HEK293T (cell line): ENCODE measurements around the gene FOSB.

Source experiments
- CTCF ChIA-PET: fragments of 350-600 bp; formaldehyde crosslinking; extraction: SDS; loops from one replicate; lab custom pipeline; 2021; ENCODE audit warnings: antibody characterized with exemption, inconsistent platforms; lab: Yijun Ruan, JAX
- POLR2A ChIA-PET: fragments of 350-600 bp; formaldehyde crosslinking; extraction: SDS; loops from one replicate; lab custom pipeline; 2020; ENCODE audit warnings: antibody characterized with exemption, inconsistent platforms; lab: Yijun Ruan, JAX
- DNase-seq: peaks from one replicate; pipeline ENCODE4 v3.0.0; 2012; ENCODE audit warnings: mixed read lengths; ENCODE audit errors: extremely low spot score
- ARNT ChIP-seq: fragments of 450-650 bp; IDR thresholded peaks from 2 replicates; pipeline ENCODE4 v1.6.1; 2017; ENCODE audit warnings: mild to moderate bottlenecking
- BHLHE40 ChIP-seq: fragments of 450-650 bp; IDR thresholded peaks from 2 replicates; pipeline ENCODE4 v1.6.1; 2016; ENCODE audit warnings: mild to moderate bottlenecking, moderate library complexity, borderline replicate concordance
- CTBP1 ChIP-seq: fragments of 450-650 bp; IDR thresholded peaks from 2 replicates; pipeline ENCODE4 v1.6.1; 2016; ENCODE audit warnings: borderline replicate concordance
- ELF4 ChIP-seq: fragments of 450-650 bp; IDR thresholded peaks from 2 replicates; pipeline ENCODE4 v1.6.1; 2017; ENCODE audit warnings: antibody characterized with exemption
- FOXA1 ChIP-seq: fragments of 450-650 bp; IDR thresholded peaks from 2 replicates; pipeline ENCODE4 v1.6.1; 2016; ENCODE audit warnings: mild to moderate bottlenecking
- FOXK2 ChIP-seq: fragments of 450-650 bp; IDR thresholded peaks from 2 replicates; pipeline ENCODE4 v1.6.1; 2016; ENCODE audit warnings: mild to moderate bottlenecking
- FOXM1 ChIP-seq: fragments of 450-650 bp; IDR thresholded peaks from 2 replicates; pipeline ENCODE4 v1.6.1; 2017; ENCODE audit warnings: mild to moderate bottlenecking, borderline replicate concordance
- HDGF ChIP-seq: fragments of 450-650 bp; IDR thresholded peaks from 2 replicates; pipeline ENCODE4 v1.6.1; 2017; ENCODE audit warnings: antibody characterized with exemption, borderline replicate concordance
- L3MBTL2 ChIP-seq: fragments of 450-650 bp; conservative IDR thresholded peaks from 2 replicates; pipeline ENCODE4 v1.6.1; 2016; ENCODE audit warnings: mild to moderate bottlenecking
- LEF1 ChIP-seq: fragments of 450-650 bp; IDR thresholded peaks from 2 replicates; pipeline ENCODE4 v1.6.1; 2017; ENCODE audit warnings: mild to moderate bottlenecking, borderline replicate concordance
- NFRKB ChIP-seq: fragments of 450-650 bp; IDR thresholded peaks from 2 replicates; pipeline ENCODE4 v1.6.1; 2016; ENCODE audit warnings: mild to moderate bottlenecking, moderate library complexity
- SP1 ChIP-seq: fragments of 450-650 bp; IDR thresholded peaks from 2 replicates; pipeline ENCODE4 v1.6.1; 2017
- SUZ12 ChIP-seq: fragments of 450-650 bp; IDR thresholded peaks from 2 replicates; pipeline ENCODE4 v1.6.1; 2016; ENCODE audit warnings: mild to moderate bottlenecking
- TARDBP ChIP-seq: fragments of 450-650 bp; IDR thresholded peaks from 2 replicates; pipeline ENCODE4 v1.6.1; 2016
- ZNF384 ChIP-seq: fragments of 450-650 bp; IDR thresholded peaks from 2 replicates; pipeline ENCODE4 v1.6.1; 2016
- TF ChIP-seq, protein P1 (sequence below): fragments of 450-650 bp; IDR thresholded peaks from 2 replicates; pipeline ENCODE4 v1.6.1; 2016

Gene FOSB

GRCh38 chr19:45470762-45471081 is 2.9 kb downstream of the FOSB start:
- POLR2A ChIA-PET, result no interaction called here
- no peak for DNase-seq
- no peak for TF ChIP-seq ARNT
- CTCF ChIA-PET, result interaction anchor here (1.2 kb wide), 1 partner anchor 15 kb away, joined by 3 read pairs; no protein-coding TSS in a partner anchor

GRCh38 chr19:45471111-45471930 is 3.5 kb downstream of the FOSB start:
- no peak for DNase-seq
- POLR2A ChIA-PET, result no interaction called here
- TF ChIP-seq SP1 (no peak), BHLHE40 (no peak), LEF1 (no peak), HDGF (no peak), SUZ12 (no peak), FOXM1 (no peak), ZNF384 (no peak)
- CTCF ChIA-PET, result interaction anchor here (1.2 kb wide), 1 partner anchor 14 kb away, joined by 3 read pairs; no protein-coding TSS in a partner anchor

GRCh38 chr19:45471931-45472562 is 4.3 kb downstream of the FOSB start:
- ChIA-PET POLR2A (interaction anchor here (1.1 kb wide), 1 partner anchor 14 kb away, joined by 3 read pairs; no protein-coding TSS in a partner anchor), CTCF (interaction anchor here (1.2 kb wide), 1 partner anchor 13 kb away, joined by 3 read pairs; no protein-coding TSS in a partner anchor)
- DNase-seq, result no peak
- TF ChIP-seq BHLHE40 (no peak), FOXA1 (no peak), SP1 (no peak), FOXK2 (no peak)

DNA sequence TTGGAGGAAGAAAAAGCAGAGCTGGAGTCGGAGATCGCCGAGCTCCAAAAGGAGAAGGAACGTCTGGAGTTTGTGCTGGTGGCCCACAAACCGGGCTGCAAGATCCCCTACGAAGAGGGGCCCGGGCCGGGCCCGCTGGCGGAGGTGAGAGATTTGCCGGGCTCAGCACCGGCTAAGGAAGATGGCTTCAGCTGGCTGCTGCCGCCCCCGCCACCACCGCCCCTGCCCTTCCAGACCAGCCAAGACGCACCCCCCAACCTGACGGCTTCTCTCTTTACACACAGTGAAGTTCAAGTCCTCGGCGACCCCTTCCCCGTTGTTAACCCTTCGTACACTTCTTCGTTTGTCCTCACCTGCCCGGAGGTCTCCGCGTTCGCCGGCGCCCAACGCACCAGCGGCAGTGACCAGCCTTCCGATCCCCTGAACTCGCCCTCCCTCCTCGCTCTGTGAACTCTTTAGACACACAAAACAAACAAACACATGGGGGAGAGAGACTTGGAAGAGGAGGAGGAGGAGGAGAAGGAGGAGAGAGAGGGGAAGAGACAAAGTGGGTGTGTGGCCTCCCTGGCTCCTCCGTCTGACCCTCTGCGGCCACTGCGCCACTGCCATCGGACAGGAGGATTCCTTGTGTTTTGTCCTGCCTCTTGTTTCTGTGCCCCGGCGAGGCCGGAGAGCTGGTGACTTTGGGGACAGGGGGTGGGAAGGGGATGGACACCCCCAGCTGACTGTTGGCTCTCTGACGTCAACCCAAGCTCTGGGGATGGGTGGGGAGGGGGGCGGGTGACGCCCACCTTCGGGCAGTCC is 5.0 kb downstream of the FOSB start:
- ChIA-PET CTCF (no interaction called here), POLR2A (interaction anchor here (1.1 kb wide), 1 partner anchor 13 kb away, joined by 3 read pairs; no protein-coding TSS in a partner anchor)
- TF ChIP-seq CTBP1 (no peak), ARNT (no peak), FOXA1 (no peak), SUZ12 (no peak), FOXK2 (no peak), ELF4 (no peak), LEF1 (no peak), BHLHE40 (no peak), FOXM1 (no peak), TARDBP (no peak), HDGF (no peak), NFRKB (no peak), L3MBTL2 (no peak), SP1 (no peak), ZNF384 (no peak)
- TF ChIP-seq, protein P1, sequence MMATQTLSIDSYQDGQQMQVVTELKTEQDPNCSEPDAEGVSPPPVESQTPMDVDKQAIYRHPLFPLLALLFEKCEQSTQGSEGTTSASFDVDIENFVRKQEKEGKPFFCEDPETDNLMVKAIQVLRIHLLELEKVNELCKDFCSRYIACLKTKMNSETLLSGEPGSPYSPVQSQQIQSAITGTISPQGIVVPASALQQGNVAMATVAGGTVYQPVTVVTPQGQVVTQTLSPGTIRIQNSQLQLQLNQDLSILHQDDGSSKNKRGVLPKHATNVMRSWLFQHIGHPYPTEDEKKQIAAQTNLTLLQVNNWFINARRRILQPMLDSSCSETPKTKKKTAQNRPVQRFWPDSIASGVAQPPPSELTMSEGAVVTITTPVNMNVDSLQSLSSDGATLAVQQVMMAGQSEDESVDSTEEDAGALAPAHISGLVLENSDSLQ, result no peak
- DNase-seq, result no peak

DNA sequence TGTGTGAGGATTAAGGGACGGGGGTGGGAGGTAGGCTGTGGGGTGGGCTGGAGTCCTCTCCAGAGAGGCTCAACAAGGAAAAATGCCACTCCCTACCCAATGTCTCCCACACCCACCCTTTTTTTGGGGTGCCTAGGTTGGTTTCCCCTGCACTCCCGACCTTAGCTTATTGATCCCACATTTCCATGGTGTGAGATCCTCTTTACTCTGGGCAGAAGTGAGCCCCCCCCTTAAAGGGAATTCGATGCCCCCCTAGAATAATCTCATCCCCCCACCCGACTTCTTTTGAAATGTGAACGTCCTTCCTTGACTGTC is 5.5 kb downstream of the FOSB start:
- no peak for TF ChIP-seq CTBP1
- no peak for DNase-seq
- ChIA-PET CTCF (no interaction called here), POLR2A (no interaction called here)

DNA sequence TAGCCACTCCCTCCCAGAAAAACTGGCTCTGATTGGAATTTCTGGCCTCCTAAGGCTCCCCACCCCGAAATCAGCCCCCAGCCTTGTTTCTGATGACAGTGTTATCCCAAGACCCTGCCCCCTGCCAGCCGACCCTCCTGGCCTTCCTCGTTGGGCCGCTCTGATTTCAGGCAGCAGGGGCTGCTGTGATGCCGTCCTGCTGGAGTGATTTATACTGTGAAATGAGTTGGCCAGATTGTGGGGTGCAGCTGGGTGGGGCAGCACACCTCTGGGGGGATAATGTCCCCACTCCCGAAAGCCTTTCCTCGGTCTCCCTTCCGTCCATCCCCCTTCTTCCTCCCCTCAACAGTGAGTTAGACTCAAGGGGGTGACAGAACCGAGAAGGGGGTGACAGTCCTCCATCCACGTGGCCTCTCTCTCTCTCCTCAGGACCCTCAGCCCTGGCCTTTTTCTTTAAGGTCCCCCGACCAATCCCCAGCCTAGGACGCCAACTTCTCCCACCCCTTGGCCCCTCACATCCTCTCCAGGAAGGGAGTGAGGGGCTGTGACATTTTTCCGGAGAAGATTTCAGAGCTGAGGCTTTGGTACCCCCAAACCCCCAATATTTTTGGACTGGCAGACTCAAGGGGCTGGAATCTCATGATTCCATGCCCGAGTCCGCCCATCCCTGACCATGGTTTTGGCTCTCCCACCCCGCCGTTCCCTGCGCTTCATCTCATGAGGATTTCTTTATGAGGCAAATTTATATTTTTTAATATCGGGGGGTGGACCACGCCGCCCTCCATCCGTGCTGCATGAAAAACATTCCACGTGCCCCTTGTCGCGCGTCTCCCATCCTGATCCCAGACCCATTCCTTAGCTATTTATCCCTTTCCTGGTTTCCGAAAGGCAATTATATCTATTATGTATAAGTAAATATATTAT is 6.1 kb downstream of the FOSB start:
- CTCF ChIA-PET, result interaction anchor here (0.9 kb wide), 1 partner anchor 35 kb away, joined by 3 read pairs; no protein-coding TSS in a partner anchor

More for the DNA sequence above, 6.1 kb downstream of the FOSB start:
- DNase-seq, result no peak
- TF ChIP-seq SP1 (no peak), ELF4 (no peak)
- POLR2A ChIA-PET, result interaction anchor here (1.5 kb wide), 1 partner anchor 11 kb away, joined by 4 read pairs; no protein-coding TSS in a partner anchor
